Kidney tubule cell (primary cell): ENCODE measurements around the gene ANKRD17.
A peak's percentile ranks its signal among the peaks of the same experiment; 100 is the strongest.
"Not testable (repeated sequence)": the region's sequence is repeated elsewhere in the genome, so short reads cannot be mapped to it uniquely, and the experiment has no call there.

Experiments used
- DNase-seq: peaks from one replicate; pipeline ENCODE4 v3.0.0-alpha.2; 2018; ENCODE audit warnings: low spot score

ANKRD17 gene

DNA sequence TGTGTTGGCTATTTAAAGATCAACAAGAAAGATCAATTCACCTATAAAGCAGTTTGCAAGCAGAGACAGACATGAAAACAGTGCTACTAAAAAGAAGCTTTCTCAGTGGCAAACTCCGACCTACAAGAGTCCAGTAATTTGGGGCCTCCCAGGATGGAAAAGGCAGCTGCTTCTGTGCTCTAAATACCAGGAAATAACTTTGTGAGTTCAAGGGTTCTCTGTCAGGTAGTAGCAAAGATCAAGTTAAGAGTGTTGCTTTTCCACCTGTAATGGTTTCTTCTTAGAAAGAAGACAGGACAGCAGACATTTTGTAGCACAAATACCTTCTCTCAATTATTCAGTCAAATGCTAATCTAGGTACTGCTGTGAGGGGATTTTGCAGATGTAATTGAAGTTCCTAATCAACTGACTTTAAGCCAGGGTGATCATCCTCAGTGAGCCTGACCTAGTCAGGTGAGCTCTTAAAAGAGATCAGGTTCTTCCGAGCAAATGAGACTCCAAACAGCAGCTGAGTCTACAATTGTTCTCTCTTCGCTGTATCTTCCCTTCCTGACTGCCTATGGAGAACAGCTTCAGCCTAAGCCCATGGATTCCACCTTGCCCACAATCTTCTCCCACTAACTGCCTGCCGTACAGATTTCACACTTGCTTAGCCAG is 13.5 kb downstream of the ANKRD17 start:
- no peak for DNase-seq

- peak; percentile 19 for DNase-seq
Measured at GRCh38 chr4:73237044-73237443, 21.6 kb downstream of the ANKRD17 start.

DNA sequence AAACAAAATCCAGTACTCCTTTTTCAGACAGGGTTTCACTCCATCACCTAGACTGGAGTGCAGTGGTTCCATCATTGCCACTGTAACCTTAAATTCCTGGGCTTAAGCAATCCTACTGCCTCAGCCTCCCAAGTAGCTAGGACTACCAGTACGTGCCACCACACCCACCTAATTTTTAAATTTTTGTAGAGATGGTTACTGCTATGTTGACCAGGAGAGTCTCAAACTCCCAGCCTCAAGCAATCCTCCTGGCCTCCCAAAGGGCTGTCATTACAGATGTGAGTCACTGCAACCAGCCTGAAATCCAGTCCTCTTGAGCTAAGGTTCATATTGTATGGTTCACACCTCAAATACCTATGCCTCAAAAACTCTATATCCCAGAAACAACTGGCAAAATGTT is 22.4 kb downstream of the ANKRD17 start:
- DNase-seq, result no peak

DNA sequence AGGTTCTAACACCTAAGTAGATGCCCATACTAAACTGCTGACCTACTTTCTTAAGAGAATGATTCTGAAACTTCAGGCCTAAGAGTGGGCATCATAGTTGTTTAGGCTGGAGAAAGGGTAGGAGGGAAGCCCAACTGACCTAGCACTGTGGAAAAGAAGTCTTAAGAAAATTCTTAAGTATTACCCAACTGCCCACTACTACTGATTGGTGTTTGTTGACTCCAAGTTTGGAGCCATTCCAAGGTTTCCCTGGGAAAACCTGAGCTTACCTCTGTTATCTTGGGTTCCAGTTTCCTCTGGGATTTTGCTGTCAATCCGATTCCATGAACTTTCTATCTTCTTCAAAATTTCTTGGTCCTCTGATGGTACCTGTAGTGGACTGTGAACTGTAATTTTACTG is 23.9 kb downstream of the ANKRD17 start:
- DNase-seq, result no peak

DNA sequence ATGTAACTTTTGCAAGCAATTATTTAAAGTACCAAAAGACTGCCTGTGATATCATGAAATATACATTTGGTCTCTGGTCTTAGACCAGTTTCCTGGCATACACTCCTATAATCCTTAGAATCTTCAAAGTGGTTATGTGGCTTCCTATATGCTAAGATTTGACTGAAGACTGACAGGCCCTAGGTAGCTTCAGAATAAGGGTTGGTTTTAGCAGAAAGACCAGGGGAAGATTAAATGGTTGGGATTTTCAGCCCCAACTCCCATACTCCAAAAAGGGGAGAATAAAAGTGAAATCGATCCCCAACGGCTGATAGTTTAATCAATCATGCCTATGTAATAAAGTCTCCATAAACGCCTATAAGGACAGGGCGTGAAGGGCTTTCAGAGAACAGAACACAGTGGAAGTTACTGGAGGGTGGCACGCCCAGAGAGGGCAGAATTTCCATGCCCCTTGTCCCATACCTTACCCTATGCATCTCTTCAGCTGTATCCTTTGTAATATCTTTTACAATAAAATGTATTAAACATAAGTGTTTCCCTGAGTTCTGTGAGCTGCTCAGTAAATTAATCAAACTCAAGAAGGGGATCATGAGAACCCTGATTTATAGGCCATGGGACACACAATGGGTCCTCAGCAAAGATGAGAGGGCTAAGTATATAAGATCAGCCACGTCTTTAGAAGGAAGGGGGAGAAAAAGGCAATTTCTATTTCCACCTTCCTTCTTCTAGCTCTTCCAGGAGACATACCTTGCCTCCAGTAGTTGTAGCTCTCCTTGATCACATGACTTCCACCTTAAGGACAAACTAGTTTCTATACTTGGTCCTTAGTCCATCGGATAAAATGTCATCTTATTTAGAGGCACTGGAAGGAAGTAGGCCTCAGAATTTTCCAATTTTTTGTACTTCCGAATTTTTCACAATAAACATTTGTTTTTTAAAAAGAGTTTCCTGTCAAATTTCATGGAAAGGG is 26.8 kb downstream of the ANKRD17 start:
- DNase-seq, result no peak

GRCh38 chr4:73230865-73231517 is 27.6 kb downstream of the ANKRD17 start:
- no peak for DNase-seq

DNA sequence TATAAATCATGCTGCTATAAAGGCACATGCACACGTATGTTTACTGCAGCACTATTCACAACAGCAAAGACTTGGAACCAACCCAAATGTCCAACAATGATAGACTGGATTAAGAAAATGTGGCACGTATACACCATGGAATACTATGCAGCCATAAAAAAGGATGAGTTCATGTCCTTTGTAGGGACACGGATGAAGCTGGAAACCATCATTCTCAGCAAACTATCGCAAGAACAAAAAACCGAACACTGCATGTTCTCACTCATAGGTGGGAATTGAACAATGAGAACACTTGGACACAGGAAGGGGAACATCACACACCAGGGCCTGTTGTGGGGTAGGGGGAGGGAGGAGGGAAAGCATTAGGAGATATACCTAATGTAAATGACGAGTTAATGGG is 29.8 kb downstream of the ANKRD17 start:
- DNase-seq, result not testable (repeated sequence)

DNA sequence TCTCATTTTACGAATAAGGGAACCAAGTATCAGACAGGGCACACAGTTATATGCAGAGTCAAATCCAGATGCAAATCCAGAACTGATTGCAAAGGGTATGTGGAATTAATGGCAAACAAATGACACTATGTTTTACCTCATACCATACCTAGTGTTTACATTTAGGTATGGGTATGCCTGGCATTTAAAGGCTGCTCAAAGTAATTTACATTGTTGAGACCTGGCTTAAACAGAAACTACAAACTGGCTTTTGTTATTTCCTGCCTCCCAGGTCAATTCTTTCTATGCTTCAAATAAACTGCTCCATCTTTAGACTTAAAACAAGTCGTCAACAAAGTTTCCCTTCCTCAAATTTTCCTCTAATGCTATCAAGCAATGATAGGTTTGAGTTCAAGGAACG is 33.7 kb downstream of the ANKRD17 start:
- DNase-seq, result no peak

- no peak for DNase-seq
Measured at GRCh38 chr4:73223258-73223650, 35.3 kb downstream of the ANKRD17 start.

GRCh38 chr4:73222466-73223257 is 35.9 kb downstream of the ANKRD17 start:
- DNase-seq, result peak; percentile 94

GRCh38 chr4:73221734-73222133 is 36.9 kb downstream of the ANKRD17 start:
- DNase-seq, result no peak

DNA sequence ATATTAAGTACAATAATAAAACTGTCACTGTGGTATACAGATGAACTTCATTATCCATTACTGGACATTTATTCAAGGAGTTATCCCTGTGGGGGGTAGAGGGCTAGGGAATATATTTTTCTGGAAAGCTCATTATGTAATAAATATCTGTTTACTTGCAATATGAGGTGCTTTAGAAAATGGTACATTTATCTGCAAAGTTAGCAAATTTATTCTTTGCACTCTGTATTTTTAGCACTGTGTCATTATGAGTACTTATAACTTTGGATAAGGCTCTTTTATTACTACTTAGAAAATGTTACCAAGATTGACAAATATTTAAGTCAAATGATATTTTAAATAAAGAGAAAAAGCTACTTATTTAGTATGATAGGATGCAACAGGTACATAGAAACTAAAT is 37.8 kb downstream of the ANKRD17 start:
- DNase-seq, result no peak

DNA sequence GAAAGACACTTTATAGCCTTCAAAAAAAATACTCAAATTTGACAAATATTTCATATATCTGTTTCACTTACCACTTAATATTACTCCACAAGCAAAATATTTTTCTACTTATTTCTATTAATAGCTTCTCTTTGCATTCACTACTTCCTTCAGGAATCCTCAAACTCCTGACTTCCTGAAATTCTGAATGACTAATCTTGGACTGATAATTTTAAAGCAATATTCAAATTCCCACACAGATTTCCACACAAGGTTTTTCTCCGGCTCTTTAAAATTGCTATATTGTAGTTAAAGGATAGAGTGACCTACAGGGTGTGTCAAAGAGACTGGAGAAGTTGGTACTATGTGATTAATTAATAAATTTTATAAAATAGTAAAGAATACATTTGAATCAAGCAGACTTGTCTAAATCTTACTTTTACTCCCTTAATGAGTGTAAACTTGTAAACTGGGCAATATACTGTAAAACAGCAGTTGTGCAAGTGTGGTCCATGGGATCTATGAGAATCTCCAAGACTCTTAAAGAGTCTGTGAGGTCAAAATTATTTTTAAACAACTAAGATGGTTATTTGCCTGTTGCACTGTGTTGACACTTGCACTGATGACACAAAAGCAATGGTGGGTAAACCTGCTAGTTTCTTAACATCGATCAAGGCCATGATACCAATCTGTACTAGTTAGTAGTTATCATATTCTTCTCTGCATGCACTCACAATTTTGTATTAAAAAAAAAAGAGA is 44.5 kb downstream of the ANKRD17 start:
- DNase-seq, result peak; percentile 30

DNA sequence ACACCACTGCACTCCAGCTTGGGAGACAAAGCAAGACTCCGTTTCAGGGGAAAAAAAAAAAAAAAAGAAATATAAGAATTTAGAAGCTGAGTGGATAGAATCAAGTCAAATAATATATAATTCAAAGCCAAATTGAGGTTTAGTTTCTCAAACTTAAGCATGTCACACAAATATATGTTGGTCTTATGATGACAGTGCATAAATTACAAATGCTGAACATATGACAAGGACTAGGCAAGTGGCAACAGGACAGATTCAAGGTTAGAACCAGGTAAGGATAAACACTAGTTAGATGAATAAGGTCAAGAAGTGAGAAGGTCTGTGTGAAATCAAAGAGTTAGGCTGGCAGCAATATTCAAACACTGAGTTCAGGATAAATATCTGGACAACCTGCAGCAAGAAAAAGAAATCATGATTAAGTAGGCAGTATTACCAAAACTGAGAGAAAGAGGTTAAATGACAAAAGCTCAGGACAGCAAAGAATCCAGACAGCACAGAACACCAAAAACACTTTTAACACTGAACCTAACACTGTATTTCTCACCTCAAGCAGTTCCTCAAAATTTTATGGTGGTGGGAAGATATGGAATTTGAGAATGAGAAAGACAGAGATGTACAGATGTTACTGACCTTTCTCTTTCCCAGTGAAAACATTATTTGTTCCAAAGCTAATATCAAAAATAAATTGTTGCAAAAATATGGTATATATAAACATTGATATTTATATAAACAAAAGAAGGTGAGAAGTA is 45.4 kb downstream of the ANKRD17 start:
- no peak for DNase-seq

GRCh38 chr4:73211968-73212367 is 46.6 kb downstream of the ANKRD17 start:
- DNase-seq, result no peak

- peak; percentile 47 for DNase-seq
Measured at GRCh38 chr4:73208376-73208775, 50.2 kb downstream of the ANKRD17 start.

DNA sequence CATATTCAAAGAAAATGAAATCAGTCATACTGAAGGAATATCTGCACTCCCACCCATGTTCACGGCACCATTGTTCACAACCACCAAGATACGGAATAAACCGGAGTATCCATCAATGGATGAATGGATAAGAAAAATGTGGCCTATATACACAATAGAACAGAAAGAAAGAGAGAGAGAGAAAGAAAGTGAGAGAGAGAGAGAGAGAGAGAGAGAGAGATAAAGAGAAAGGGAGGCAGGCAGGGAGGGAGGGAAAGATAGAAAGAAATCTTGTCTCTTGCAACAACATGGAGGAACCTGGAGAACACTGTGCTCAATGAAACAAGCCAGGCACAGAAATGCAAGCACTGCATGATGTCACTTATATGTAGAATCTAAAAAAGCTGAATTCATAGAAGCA is 52.4 kb downstream of the ANKRD17 start:
- DNase-seq, result no peak

DNA sequence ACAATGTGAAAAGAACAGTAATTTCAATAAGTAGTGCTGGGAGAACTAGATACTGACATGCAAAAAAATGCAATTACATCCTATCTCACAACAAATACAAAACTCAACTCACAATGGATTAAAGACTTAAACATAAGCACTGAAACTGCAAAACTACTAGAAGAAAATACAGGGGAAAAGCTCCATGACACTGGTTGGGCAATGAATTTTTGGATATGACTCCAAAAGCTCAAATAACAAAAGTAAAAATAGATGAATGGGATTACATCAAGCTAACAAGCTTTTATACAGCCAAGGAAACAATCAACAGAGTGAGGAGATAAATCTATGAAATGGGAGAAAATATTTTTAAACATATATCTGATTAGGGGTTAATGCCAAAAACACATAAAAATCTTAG is 53.1 kb downstream of the ANKRD17 start:
- no peak for DNase-seq

DNA sequence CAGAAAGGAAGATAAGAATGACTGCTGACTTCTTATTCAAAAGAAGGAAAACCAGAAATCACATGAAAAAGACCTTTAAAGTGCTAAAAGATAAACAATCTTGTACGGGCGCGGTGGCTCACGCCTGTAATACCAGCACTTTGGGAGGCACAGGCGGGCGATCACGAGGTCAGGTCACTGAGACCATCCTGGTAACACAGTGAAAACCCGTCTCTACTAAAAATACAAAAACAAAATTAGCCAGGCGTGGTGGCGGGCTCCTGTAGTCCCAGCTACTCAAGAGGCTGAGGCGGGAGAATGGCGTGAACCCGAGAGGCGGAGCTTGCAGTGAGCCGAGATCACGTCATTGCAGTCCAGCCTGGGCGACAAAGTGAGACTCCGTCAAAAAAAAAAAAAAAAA is 54.6 kb downstream of the ANKRD17 start:
- not testable (repeated sequence) for DNase-seq

DNA sequence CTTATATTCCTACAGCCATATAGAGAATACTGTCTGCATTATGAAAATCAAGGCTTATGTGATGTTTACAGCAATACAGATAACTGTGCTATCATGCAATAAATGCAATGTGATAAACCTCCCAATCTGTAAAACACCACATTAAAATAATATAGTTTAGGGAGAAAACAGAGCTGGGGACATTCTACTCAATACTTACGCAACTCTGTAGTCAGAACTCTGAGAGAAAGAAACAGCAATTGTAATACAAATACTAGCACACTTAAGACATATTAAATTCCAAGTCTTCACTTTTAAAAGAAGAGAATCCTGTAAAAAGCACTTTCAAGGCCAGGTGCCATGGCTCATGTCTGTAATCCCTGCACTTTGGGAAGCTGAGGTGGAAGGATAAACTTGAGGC is 61.4 kb downstream of the ANKRD17 start:
- DNase-seq, result no peak

- DNase-seq, result no peak
Measured at GRCh38 chr4:73194064-73194463, 64.5 kb downstream of the ANKRD17 start.
